Breast epithelium (tissue), 3 donors: ENCODE results near the gene FSD1.

Source experiments
- POLR2A ChIP-seq: fragments of 450-650 bp; IDR thresholded peaks from one replicate; pipeline ENCODE4 v1.6.1; 2016; ENCODE audit warnings: antibody characterized with exemption, mild to moderate bottlenecking, moderate library complexity
- POLR2AphosphoS5 ChIP-seq, 3 donors: sonication (generic); formaldehyde crosslinking; IDR thresholded peaks; one replicate each; pipeline ENCODE4 v1.6.1; 2017; ENCODE audit warnings: antibody characterized with exemption in 3 of 3
- TF ChIP-seq, protein P1 (sequence below), 3 donors: fragments of 450-650 bp; IDR thresholded peaks; one replicate each; pipeline ENCODE4 v1.5.1; 2016 to 2017; ENCODE audit warnings: antibody characterized with exemption in 3 of 3, mild to moderate bottlenecking in 3 of 3, moderate library complexity in 3 of 3

DNA sequence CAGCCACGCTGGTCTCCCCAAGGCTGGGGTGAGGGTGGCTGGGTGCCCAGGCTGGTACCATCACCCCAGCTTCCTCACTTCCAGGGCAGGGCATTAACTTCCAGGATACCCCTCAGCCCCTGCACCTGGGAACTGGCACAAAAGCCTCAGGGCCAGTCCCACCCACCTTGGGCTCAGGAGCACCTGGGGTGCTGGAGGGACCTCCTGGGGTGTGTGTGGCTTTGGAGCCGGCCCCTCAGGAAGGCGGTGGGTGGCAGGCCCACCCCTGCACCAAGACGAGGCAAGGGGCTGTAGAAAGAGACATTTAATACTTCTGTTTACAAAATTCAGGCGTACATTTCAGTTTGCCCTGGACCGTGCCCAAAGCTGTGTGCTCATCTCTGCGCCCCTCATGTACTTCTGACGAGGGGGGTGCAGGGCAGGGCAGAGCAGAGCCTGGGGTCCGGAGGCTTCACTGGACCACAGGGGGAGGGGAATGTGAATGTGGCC is 55.7 kb downstream of the FSD1 start:
- TF ChIP-seq POLR2AphosphoS5 (IDR thresholded peaks at IDR 0.05) (no peak), POLR2A (no peak)
- TF ChIP-seq, protein P1, sequence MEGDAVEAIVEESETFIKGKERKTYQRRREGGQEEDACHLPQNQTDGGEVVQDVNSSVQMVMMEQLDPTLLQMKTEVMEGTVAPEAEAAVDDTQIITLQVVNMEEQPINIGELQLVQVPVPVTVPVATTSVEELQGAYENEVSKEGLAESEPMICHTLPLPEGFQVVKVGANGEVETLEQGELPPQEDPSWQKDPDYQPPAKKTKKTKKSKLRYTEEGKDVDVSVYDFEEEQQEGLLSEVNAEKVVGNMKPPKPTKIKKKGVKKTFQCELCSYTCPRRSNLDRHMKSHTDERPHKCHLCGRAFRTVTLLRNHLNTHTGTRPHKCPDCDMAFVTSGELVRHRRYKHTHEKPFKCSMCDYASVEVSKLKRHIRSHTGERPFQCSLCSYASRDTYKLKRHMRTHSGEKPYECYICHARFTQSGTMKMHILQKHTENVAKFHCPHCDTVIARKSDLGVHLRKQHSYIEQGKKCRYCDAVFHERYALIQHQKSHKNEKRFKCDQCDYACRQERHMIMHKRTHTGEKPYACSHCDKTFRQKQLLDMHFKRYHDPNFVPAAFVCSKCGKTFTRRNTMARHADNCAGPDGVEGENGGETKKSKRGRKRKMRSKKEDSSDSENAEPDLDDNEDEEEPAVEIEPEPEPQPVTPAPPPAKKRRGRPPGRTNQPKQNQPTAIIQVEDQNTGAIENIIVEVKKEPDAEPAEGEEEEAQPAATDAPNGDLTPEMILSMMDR (IDR thresholded peaks at IDR 0.05): no peak
